ENCODE results near the gene DNM3.

Gene DNM3

DNA sequence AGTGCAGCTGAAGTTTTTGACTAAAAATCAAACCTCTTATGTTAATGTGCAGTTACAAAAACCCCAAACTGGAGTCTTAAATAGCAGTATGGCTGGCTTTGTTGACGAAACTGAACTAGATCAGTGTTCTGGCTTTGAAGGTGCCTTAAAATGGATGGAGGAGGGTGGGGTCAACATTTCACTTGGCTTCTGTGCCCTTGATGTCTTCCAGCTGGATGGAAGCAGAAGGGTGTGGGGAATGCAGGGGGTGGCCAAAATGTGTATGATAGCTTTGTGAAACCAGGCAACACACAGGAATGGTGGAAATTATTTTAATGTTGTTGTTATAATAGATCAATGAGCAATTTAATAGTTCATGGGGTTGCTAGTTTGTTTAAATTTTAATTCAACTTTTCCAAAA lies 482.4 kb downstream of the DNM3 start:
- Histone ChIP-seq H3K36me3 (ENCODE audit: insufficient read depth, low read length) (no peaks in the 10 kb centered on the region), H3K27me3 (ENCODE audit: control insufficient read depth in 1 of 2, insufficient read depth in 2 of 2, low read length in 2 of 2) (no peaks in the 10 kb centered on the region), H3K4me1 (ENCODE audit: insufficient read depth, low read length) (peaks cover 49% of the 10 kb centered on the region), H3K9me3 (ENCODE audit: low read length) (no peaks in the 10 kb centered on the region), H3K4me3 (ENCODE audit: low read depth in 1 of 2, low read length in 2 of 2) (no peak overlapping the region), H3K27ac (ENCODE audit: low read depth, low read length) (no peak overlapping the region), H3K9ac (ENCODE audit: low read length) (no peak overlapping the region)

DNA sequence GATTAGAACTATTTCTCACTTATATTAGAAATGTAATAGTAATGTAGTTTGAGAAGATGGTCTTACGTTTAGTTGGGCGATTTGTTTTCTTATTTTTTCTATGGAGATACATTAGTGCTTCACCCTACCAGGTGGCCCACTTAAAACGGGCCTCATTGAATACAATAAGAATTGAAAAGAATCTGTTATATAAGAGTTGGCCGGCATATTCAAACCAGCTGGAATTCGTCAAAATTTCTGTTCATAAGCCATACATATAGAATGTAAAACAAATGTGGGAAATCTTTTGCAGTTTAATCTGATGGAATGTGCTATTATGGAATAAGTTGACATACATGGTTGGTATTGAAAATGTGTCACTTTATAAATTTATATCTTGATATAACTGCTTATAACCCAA lies 482.8 kb downstream of the DNM3 start:
- no peak overlapping the region for H3K9ac ChIP-seq (ENCODE audit: low read length)
- H3K9me3 ChIP-seq (ENCODE audit: low read length) = no peaks in the 10 kb centered on the region
- H3K4me3 ChIP-seq (ENCODE audit: low read depth in 1 of 2, low read length in 2 of 2) = no peak overlapping the region
- no peak overlapping the region for H3K27ac ChIP-seq (ENCODE audit: low read depth, low read length)
- H3K4me1 ChIP-seq (ENCODE audit: insufficient read depth, low read length) = peaks cover 49% of the 10 kb centered on the region
- H3K36me3 ChIP-seq (ENCODE audit: insufficient read depth, low read length) = no peaks in the 10 kb centered on the region
- no peaks in the 10 kb centered on the region for H3K27me3 ChIP-seq (ENCODE audit: control insufficient read depth in 1 of 2, insufficient read depth in 2 of 2, low read length in 2 of 2)

DNA sequence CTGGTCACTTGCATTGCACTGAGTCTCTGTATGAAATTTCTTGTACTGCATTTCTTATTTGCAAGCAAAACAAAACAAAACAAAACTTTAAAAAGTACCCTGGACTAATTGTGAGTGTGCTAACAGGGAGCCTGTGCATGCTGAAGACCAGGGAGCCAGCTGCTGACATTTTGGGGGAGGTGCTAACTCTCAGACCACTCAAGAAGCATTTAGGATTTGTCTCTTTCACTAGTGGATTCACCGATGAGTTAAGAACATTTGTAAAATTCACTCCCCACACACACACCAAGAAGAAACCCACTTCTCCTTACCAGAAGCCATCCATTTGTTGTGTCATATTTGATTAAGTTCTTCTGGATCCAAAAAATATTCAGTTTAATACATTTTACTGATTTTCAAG lies 483.5 kb downstream of the DNM3 start:
- H3K36me3 ChIP-seq (ENCODE audit: insufficient read depth, low read length) = no peaks in the 10 kb centered on the region

DNA sequence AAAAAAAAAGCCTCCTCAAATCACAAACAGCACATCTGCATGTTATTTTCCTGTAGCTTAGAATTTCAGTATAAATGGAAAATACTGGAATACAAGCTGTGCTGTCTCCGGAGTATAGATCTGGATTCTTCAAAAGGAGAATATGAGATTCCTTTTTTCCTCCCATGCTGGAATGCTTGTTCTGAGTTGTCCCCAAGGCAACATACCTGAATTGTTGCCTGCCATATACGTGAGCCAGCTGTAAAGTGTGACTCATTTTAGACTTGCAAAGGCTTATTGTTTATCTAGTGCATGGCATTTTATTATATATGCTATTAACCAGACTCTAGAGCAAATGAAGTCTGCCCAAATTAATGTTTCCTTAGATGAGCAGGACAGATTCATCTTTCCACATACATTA lies 484.2 kb downstream of the DNM3 start:
- Histone ChIP-seq H3K27me3 (ENCODE audit: control insufficient read depth in 1 of 2, insufficient read depth in 2 of 2, low read length in 2 of 2) (no peaks in the 10 kb centered on the region), H3K4me1 (ENCODE audit: insufficient read depth, low read length) (peaks cover 48% of the 10 kb centered on the region), H3K4me3 (ENCODE audit: low read depth in 1 of 2, low read length in 2 of 2) (no peak overlapping the region), H3K27ac (ENCODE audit: low read depth, low read length) (no peak overlapping the region), H3K36me3 (ENCODE audit: insufficient read depth, low read length) (no peaks in the 10 kb centered on the region), H3K9ac (ENCODE audit: low read length) (no peak overlapping the region), H3K9me3 (ENCODE audit: low read length) (no peaks in the 10 kb centered on the region)

More for the DNA sequence above, 483.5 kb downstream of the DNM3 start:
- H3K27me3 ChIP-seq (ENCODE audit: control insufficient read depth in 1 of 2, insufficient read depth in 2 of 2, low read length in 2 of 2) = no peaks in the 10 kb centered on the region
- H3K9ac ChIP-seq (ENCODE audit: low read length) = no peak overlapping the region
- H3K9me3 ChIP-seq (ENCODE audit: low read length) = no peaks in the 10 kb centered on the region
- H3K27ac ChIP-seq (ENCODE audit: low read depth, low read length) = no peak overlapping the region
- no peak overlapping the region for H3K4me3 ChIP-seq (ENCODE audit: low read depth in 1 of 2, low read length in 2 of 2)
- peaks cover 49% of the 10 kb centered on the region for H3K4me1 ChIP-seq (ENCODE audit: insufficient read depth, low read length)

DNA sequence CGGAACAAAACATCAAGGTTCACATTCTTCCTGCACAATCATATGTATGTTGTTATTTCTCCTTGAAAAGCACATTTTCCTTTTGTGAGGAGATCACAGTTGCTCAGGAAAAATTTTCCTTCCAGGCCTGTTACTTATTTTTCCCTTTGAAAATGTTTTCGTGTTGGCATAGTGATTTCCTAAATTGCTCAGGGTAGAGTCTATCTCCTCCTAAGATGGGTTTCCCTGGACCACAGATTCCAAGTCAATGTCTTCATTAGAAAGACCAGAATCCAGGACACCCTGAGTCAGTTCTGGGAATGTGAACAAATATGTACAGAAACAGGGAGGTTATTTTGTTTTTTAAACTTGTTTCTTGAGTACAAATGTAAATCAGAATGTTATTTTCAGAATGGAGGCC lies 484.8 kb downstream of the DNM3 start:
- peaks cover 42% of the 10 kb centered on the region for H3K4me1 ChIP-seq (ENCODE audit: insufficient read depth, low read length)
- no peaks in the 10 kb centered on the region for H3K9me3 ChIP-seq (ENCODE audit: low read length)
- H3K36me3 ChIP-seq (ENCODE audit: insufficient read depth, low read length) = no peaks in the 10 kb centered on the region
- H3K9ac ChIP-seq (ENCODE audit: low read length) = no peak overlapping the region
- H3K27me3 ChIP-seq (ENCODE audit: control insufficient read depth in 1 of 2, insufficient read depth in 2 of 2, low read length in 2 of 2) = no peaks in the 10 kb centered on the region
- no peak overlapping the region for H3K27ac ChIP-seq (ENCODE audit: low read depth, low read length)
- H3K4me3 ChIP-seq (ENCODE audit: low read depth in 1 of 2, low read length in 2 of 2) = no peak overlapping the region

DNA sequence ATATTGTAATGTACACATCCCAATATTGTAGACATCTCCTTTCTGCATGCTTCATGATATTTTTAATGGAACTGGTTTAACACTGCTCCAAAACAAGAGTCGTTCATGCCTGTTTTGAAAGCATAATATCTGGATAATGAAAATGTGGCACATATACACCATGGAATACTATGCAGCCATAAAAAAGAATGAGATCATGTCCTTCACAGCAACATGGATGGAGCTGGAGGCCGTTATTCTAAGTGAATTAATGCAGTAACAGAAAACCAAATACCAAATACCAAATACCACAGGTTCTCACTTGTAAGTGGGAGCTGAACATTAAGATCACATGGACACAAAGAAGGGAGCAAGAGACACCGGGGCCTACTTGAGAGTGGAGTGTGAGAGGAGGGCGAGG lies 487.0 kb downstream of the DNM3 start:
- no peaks in the 10 kb centered on the region for H3K9me3 ChIP-seq (ENCODE audit: low read length)
- peaks cover 21% of the 10 kb centered on the region for H3K4me1 ChIP-seq (ENCODE audit: insufficient read depth, low read length)
- H3K4me3 ChIP-seq (ENCODE audit: low read depth in 1 of 2, low read length in 2 of 2) = no peak overlapping the region
- H3K27me3 ChIP-seq (ENCODE audit: control insufficient read depth in 1 of 2, insufficient read depth in 2 of 2, low read length in 2 of 2) = no peaks in the 10 kb centered on the region
- H3K36me3 ChIP-seq (ENCODE audit: insufficient read depth, low read length) = no peaks in the 10 kb centered on the region
- no peak overlapping the region for H3K27ac ChIP-seq (ENCODE audit: low read depth, low read length)
- H3K9ac ChIP-seq (ENCODE audit: low read length) = no peak overlapping the region

DNA sequence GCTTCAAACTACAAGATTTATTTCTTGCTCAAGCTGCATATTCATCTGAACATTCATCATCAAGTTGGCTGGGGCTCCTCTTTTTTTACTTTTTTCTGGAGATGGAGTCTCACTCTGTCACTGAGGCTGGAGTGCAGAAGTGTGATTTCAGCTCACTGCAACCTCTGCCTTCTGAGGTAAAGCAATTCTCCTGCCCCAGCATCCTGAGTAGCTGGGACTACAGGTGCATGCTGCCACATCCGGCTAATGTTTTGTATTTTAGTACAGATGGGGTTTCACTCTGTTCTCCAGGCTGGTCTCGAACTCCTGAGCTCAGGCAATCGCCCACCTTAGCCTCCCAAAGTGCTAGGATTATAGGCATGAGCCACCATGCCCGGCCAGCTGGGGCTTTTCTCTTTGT lies 490.9 kb downstream of the DNM3 start:
- no peak overlapping the region for H3K27ac ChIP-seq (ENCODE audit: low read depth, low read length)
- H3K4me1 ChIP-seq (ENCODE audit: insufficient read depth, low read length) = no peaks in the 10 kb centered on the region
- no peaks in the 10 kb centered on the region for H3K36me3 ChIP-seq (ENCODE audit: insufficient read depth, low read length)
- H3K9me3 ChIP-seq (ENCODE audit: low read length) = no peaks in the 10 kb centered on the region
- no peak overlapping the region for H3K4me3 ChIP-seq (ENCODE audit: low read depth in 1 of 2, low read length in 2 of 2)
- no peak overlapping the region for H3K9ac ChIP-seq (ENCODE audit: low read length)
- no peaks in the 10 kb centered on the region for H3K27me3 ChIP-seq (ENCODE audit: control insufficient read depth in 1 of 2, insufficient read depth in 2 of 2, low read length in 2 of 2)

GRCh38 chr1:172335377-172335776 lies 494.1 kb downstream of the DNM3 start:
- H3K27ac ChIP-seq (ENCODE audit: low read depth, low read length) = no peak overlapping the region
- no peaks in the 10 kb centered on the region for H3K9me3 ChIP-seq (ENCODE audit: low read length)
- no peaks in the 10 kb centered on the region for H3K4me1 ChIP-seq (ENCODE audit: insufficient read depth, low read length)
- H3K36me3 ChIP-seq (ENCODE audit: insufficient read depth, low read length) = no peaks in the 10 kb centered on the region
- H3K4me3 ChIP-seq (ENCODE audit: low read depth in 1 of 2, low read length in 2 of 2) = no peak overlapping the region
- H3K27me3 ChIP-seq (ENCODE audit: control insufficient read depth in 1 of 2, insufficient read depth in 2 of 2, low read length in 2 of 2) = no peaks in the 10 kb centered on the region
- no peak overlapping the region for H3K9ac ChIP-seq (ENCODE audit: low read length)

DNA sequence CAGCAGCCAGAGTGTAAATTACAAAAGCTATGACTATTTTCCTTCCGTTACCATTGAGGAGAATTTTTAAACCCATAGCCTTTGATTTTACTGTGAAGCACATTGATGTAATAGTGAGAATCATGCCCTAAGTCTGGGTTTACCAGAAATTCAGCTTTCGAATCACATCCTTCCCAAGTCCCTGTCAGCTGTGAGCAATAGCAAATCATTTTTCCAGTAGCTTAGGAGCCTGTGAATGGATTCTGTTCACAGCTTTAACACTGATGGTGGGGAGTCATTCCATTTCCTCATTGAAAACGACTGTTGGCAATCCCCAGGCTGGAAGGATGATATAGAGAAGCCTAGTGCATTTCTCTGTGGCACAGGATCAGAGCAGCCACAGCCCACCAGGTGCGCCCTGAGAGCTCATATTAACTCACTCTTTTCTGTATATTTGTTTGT lies 497.0 kb downstream of the DNM3 start:
- Histone ChIP-seq H3K9ac (ENCODE audit: low read length) (no peak overlapping the region), H3K4me3 (ENCODE audit: low read depth in 1 of 2, low read length in 2 of 2) (no peak overlapping the region), H3K36me3 (ENCODE audit: insufficient read depth, low read length) (no peaks in the 10 kb centered on the region), H3K9me3 (ENCODE audit: low read length) (no peaks in the 10 kb centered on the region), H3K27me3 (ENCODE audit: control insufficient read depth in 1 of 2, insufficient read depth in 2 of 2, low read length in 2 of 2) (no peaks in the 10 kb centered on the region), H3K27ac (ENCODE audit: low read depth, low read length) (no peak overlapping the region), H3K4me1 (ENCODE audit: insufficient read depth, low read length) (peaks cover 8% of the 10 kb centered on the region)

- Histone ChIP-seq H3K4me3 (ENCODE audit: low read depth in 1 of 2, low read length in 2 of 2) (no peak overlapping the region), H3K4me1 (ENCODE audit: insufficient read depth, low read length) (peaks cover 21% of the 10 kb centered on the region), H3K9ac (ENCODE audit: low read length) (no peak overlapping the region), H3K9me3 (ENCODE audit: low read length) (no peaks in the 10 kb centered on the region), H3K27ac (ENCODE audit: low read depth, low read length) (no peak overlapping the region), H3K36me3 (ENCODE audit: insufficient read depth, low read length) (no peaks in the 10 kb centered on the region), H3K27me3 (ENCODE audit: control insufficient read depth in 1 of 2, insufficient read depth in 2 of 2, low read length in 2 of 2) (no peaks in the 10 kb centered on the region)
Observed at GRCh38 chr1:172339842-172340241, 498.5 kb downstream of the DNM3 start.

DNA sequence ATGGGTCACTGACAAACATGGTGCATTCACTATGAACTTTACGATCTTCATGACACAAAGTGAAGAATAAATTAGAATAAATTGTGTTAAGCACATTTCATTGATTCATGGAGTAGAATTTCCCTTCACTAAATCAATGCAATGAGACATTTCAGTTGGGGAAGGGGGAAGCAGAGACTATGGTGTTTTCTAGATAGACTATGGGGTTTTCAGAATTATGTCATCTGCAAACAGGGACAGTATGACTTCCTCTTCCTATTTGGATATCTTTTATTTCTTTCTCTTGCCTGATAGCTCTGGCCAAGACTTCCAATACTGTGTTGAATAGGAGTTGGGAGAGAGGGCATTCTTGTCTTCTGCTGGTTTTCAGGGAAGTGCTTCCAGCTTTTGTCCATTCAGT lies 499.2 kb downstream of the DNM3 start:
- H3K4me1 ChIP-seq (ENCODE audit: insufficient read depth, low read length) = peaks cover 21% of the 10 kb centered on the region
- no peaks in the 10 kb centered on the region for H3K27me3 ChIP-seq (ENCODE audit: control insufficient read depth in 1 of 2, insufficient read depth in 2 of 2, low read length in 2 of 2)
- no peak overlapping the region for H3K4me3 ChIP-seq (ENCODE audit: low read depth in 1 of 2, low read length in 2 of 2)
- H3K27ac ChIP-seq (ENCODE audit: low read depth, low read length) = no peak overlapping the region
- no peaks in the 10 kb centered on the region for H3K9me3 ChIP-seq (ENCODE audit: low read length)
- H3K9ac ChIP-seq (ENCODE audit: low read length) = no peak overlapping the region
- H3K36me3 ChIP-seq (ENCODE audit: insufficient read depth, low read length) = no peaks in the 10 kb centered on the region

- Histone ChIP-seq H3K4me1 (ENCODE audit: insufficient read depth, low read length) (peaks cover 21% of the 10 kb centered on the region), H3K9ac (ENCODE audit: low read length) (no peak overlapping the region), H3K27ac (ENCODE audit: low read depth, low read length) (no peak overlapping the region), H3K27me3 (ENCODE audit: control insufficient read depth in 1 of 2, insufficient read depth in 2 of 2, low read length in 2 of 2) (no peaks in the 10 kb centered on the region), H3K9me3 (ENCODE audit: low read length) (no peaks in the 10 kb centered on the region), H3K4me3 (ENCODE audit: low read depth in 1 of 2, low read length in 2 of 2) (no peak overlapping the region), H3K36me3 (ENCODE audit: insufficient read depth, low read length) (no peaks in the 10 kb centered on the region)
Observed at GRCh38 chr1:172341697-172342096, 500.4 kb downstream of the DNM3 start.

Measured in muscle layer of colon (tissue), 2 donors.